H1 (cell line): Measurements from ENCODE around the gene DYSF. TPM values are rescaled to one million over a fixed set of nuclear protein-coding genes. Genes with fewer than 3 reads are reported as not detected.

ENCODE experiments used
- CTCF ChIA-PET: fragments of 300-600 bp; sonication (Branson Sonifier 250); formaldehyde crosslinking; loops from one replicate; lab custom pipeline; 2021; ENCODE audit not compliant: partially characterized antibody; lab: Charles Lee
- POLR2A ChIA-PET: fragments of 300-600 bp; sonication (Branson Sonifier 250); formaldehyde crosslinking; loops from one replicate; lab custom pipeline; 2021; ENCODE audit warnings: inconsistent platforms; ENCODE audit not compliant: partially characterized antibody; lab: Charles Lee
- DNase-seq, 2 experiments: peaks; one replicate each; pipeline versions ENCODE4 v3.0.0 to v3.0.0-alpha.2; 2010 to 2022; ENCODE audit warnings: low spot score in 2 of 2, low read depth in 1 of 2, mixed read lengths in 1 of 2
- FAIRE-seq: peaks from 2 replicates; lab custom pipeline; 2011; peaks lifted over from hg19 to GRCh38; lab: Jason Lieb, UNC
- H2AFZ ChIP-seq: 2 replicates; pipeline ENCODE4 v1.8.1; 2012; ENCODE audit warnings: low read length, inconsistent platforms
- H2AK5ac ChIP-seq: 2 replicates; pipeline ENCODE4 v1.6.1; 2013; ENCODE audit warnings: low read depth, low read length
- H2BK120ac ChIP-seq: replicated peaks from 2 replicates; pipeline ENCODE3; 2013; ENCODE audit warnings: low read depth, low read length, inconsistent platforms
- H2BK12ac ChIP-seq: 2 replicates; pipeline ENCODE4 v1.6.1; 2013; ENCODE audit warnings: low read depth, low read length
- H2BK15ac ChIP-seq: 2 replicates; pipeline ENCODE4 v1.6.1; 2013; ENCODE audit warnings: low read length
- H2BK20ac ChIP-seq: 2 replicates; pipeline ENCODE4 v1.6.1; 2013; ENCODE audit warnings: low read length
- H2BK5ac ChIP-seq: 2 replicates; pipeline ENCODE4 v1.6.1; 2013; ENCODE audit warnings: low read depth, low read length
- H3K14ac ChIP-seq: 2 replicates; pipeline ENCODE4 v1.6.1; 2013; ENCODE audit warnings: inconsistent platforms; ENCODE audit not compliant: insufficient read length
- H3K18ac ChIP-seq: 2 replicates; pipeline ENCODE4 v1.6.1; 2013; ENCODE audit warnings: low read length; ENCODE audit errors: extremely low read depth
- H3K23ac ChIP-seq: 2 replicates; pipeline ENCODE4 v1.6.1; 2013; ENCODE audit warnings: inconsistent platforms; ENCODE audit not compliant: insufficient read length
- H3K23me2 ChIP-seq: 2 replicates; pipeline ENCODE4 v1.6.1; 2013; ENCODE audit warnings: low read depth, low read length
- H3K27ac ChIP-seq: 2 replicates; pipeline ENCODE4 v1.6.1; 2011; ENCODE audit warnings: low read depth, low read length, inconsistent platforms
- H3K27me3 ChIP-seq, 4 experiments: replicated peaks in 1 of 4; 1 replicate in 1 of 4; 2 replicates in 3 of 4; pipeline versions ENCODE4 v1.6.1 to v1.8.1; 2011 to 2013; ENCODE audit warnings: low read length in 3 of 4, mild to moderate bottlenecking in 3 of 4, inconsistent platforms in 2 of 4, mixed read lengths in 2 of 4, moderate library complexity in 1 of 4; ENCODE audit not compliant: control insufficient read depth in 3 of 4, insufficient read depth in 3 of 4; ENCODE audit errors: extremely low read depth in 1 of 4
- H3K36me3 ChIP-seq, 4 experiments: 2 replicates each; pipeline versions ENCODE4 v1.6.1 to v1.8.1; 2011 to 2013; ENCODE audit warnings: mild to moderate bottlenecking in 4 of 4, low read length in 3 of 4, moderate library complexity in 2 of 4, control low read depth in 1 of 4, inconsistent platforms in 1 of 4; ENCODE audit not compliant: insufficient read depth in 4 of 4, control insufficient read depth in 2 of 4
- H3K4ac ChIP-seq: replicated peaks from 2 replicates; pipeline ENCODE3; 2013; ENCODE audit warnings: low read length, low read depth, mixed read lengths, inconsistent platforms; ENCODE audit not compliant: insufficient read length
- H3K4me1 ChIP-seq, 4 experiments: replicated peaks in 1 of 4; 1 replicate in 1 of 4; 2 replicates in 3 of 4; pipeline versions ENCODE4 v1.6.1 to v1.8.1; 2011 to 2013; ENCODE audit warnings: low read length in 3 of 4, inconsistent platforms in 2 of 4, mixed read lengths in 1 of 4; ENCODE audit not compliant: insufficient read depth in 4 of 4, control insufficient read depth in 3 of 4
- H3K4me2 ChIP-seq, 2 experiments: 2 replicates each; pipeline versions ENCODE4 v1.6.1 to v1.8.1; 2011 to 2013; ENCODE audit warnings: low read depth in 2 of 2, low read length in 2 of 2, control low read depth in 1 of 2, inconsistent platforms in 1 of 2, mild to moderate bottlenecking in 1 of 2; ENCODE audit not compliant: insufficient read depth in 1 of 2
- H3K4me3 ChIP-seq, 4 experiments: fragments of 200-600, 300-600 bp in 1 of 4; sonication (generic), shearing (Covaris generic), sonication (Bioruptor Twin) in 1 of 4; 2 replicates each; pipeline versions ENCODE4 v1.5.1 to v1.8.1; 2011 to 2016; ENCODE audit warnings: low read length in 4 of 4, low read depth in 3 of 4, control low read depth in 2 of 4, inconsistent platforms in 2 of 4, mild to moderate bottlenecking in 2 of 4, mixed read lengths in 1 of 4, moderate library complexity in 1 of 4; ENCODE audit not compliant: insufficient read depth in 2 of 4; ENCODE audit errors: extremely low read depth in 1 of 4
- H3K56ac ChIP-seq: replicated peaks from 2 replicates; pipeline ENCODE3; 2013; ENCODE audit warnings: low read depth, mild to moderate bottlenecking, mixed read lengths, low read length, inconsistent platforms; ENCODE audit not compliant: insufficient read length
- H3K79me1 ChIP-seq: 2 replicates; pipeline ENCODE4 v1.6.1; 2013; ENCODE audit warnings: low read depth, low read length, control low read depth
- H3K79me2 ChIP-seq, 2 experiments: 2 replicates each; pipeline versions ENCODE4 v1.6.1 to v1.8.1; 2012 to 2013; ENCODE audit warnings: low read length in 2 of 2, mild to moderate bottlenecking in 2 of 2, inconsistent platforms in 1 of 2; ENCODE audit not compliant: insufficient read depth in 2 of 2, control insufficient read depth in 1 of 2
- H3K9ac ChIP-seq, 4 experiments: replicated peaks in 1 of 4; 1 replicate in 1 of 4; 2 replicates in 3 of 4; pipeline versions ENCODE4 v1.6.1 to v1.8.1; 2011 to 2013; ENCODE audit warnings: low read depth in 3 of 4, low read length in 3 of 4, control low read depth in 2 of 4, mild to moderate bottlenecking in 2 of 4, moderate library complexity in 2 of 4, inconsistent platforms in 1 of 4; ENCODE audit errors: extremely low read depth in 1 of 4
- H3K9me3 ChIP-seq, 2 experiments: 2 replicates each; pipeline versions ENCODE4 v1.6.1 to v1.8.1; 2012 to 2013; ENCODE audit warnings: mild to moderate bottlenecking in 2 of 2, moderate library complexity in 2 of 2, control low read depth in 1 of 2, inconsistent platforms in 1 of 2, low read depth in 1 of 2, low read length in 1 of 2, mixed read lengths in 1 of 2; ENCODE audit not compliant: insufficient read depth in 2 of 2
- H4K20me1 ChIP-seq, 2 experiments: replicated peaks in 1 of 2; 2 replicates each; pipeline versions ENCODE3 to v1.8.1; 2011 to 2013; ENCODE audit warnings: inconsistent platforms in 2 of 2, low read length in 2 of 2, mild to moderate bottlenecking in 1 of 2; ENCODE audit not compliant: insufficient read depth in 2 of 2, control insufficient read depth in 1 of 2
- H4K5ac ChIP-seq: 2 replicates; pipeline ENCODE4 v1.6.1; 2013; ENCODE audit warnings: low read length, low read depth, mixed read lengths, inconsistent platforms; ENCODE audit not compliant: insufficient read length
- H4K8ac ChIP-seq: 2 replicates; pipeline ENCODE4 v1.8.0; 2013; ENCODE audit warnings: mild to moderate bottlenecking, moderate library complexity, low read length, inconsistent platforms; ENCODE audit not compliant: insufficient read depth; ENCODE audit errors: extremely low read depth
- H4K91ac ChIP-seq: replicated peaks from 2 replicates; pipeline ENCODE3; 2013; ENCODE audit warnings: low read length, mixed read lengths, inconsistent platforms; ENCODE audit not compliant: insufficient read length
- BACH1 ChIP-seq: IDR thresholded peaks from 2 replicates; pipeline ENCODE4 v1.6.1; 2012; ENCODE audit warnings: low read length, improper control_type of control experiment
- CBX8 ChIP-seq: fragments of 300-800, 300-1000 bp; sonication (generic); IDR thresholded peaks from 2 replicates; pipeline ENCODE4 v1.7.1; 2016; ENCODE audit warnings: low read depth, low read length, borderline replicate concordance
- CTBP2 ChIP-seq: IDR thresholded peaks from 2 replicates; pipeline ENCODE4 v1.7.0; 2011; ENCODE audit warnings: borderline replicate concordance, mild to moderate bottlenecking, moderate library complexity, mixed read lengths, low read length; ENCODE audit not compliant: insufficient read depth, insufficient read length
- HDAC2 ChIP-seq, 2 experiments: fragments of 300-600 bp in 1 of 2; sonication (generic) in 1 of 2; IDR thresholded peaks; 2 replicates each; pipeline ENCODE4 v1.6.1; 2011 to 2012; ENCODE audit warnings: low read depth in 2 of 2, low read length in 2 of 2, mild to moderate bottlenecking in 2 of 2, moderate library complexity in 2 of 2, borderline replicate concordance in 1 of 2, inconsistent platforms in 1 of 2
- HDAC6 ChIP-seq: IDR thresholded peaks from one replicate; pipeline ENCODE4 v1.7.1; 2012; ENCODE audit warnings: low read depth, mild to moderate bottlenecking, inconsistent platforms, low read length, moderate library complexity
- JUND ChIP-seq: IDR thresholded peaks from 2 replicates; pipeline ENCODE4 v1.6.1; 2011; ENCODE audit warnings: mild to moderate bottlenecking, improper control_type of control experiment, low read length
- PHF8 ChIP-seq: fragments of 200-600 bp; sonication (generic); conservative IDR thresholded peaks from 2 replicates; pipeline ENCODE4 v1.7.1; 2012; ENCODE audit warnings: low read depth, mild to moderate bottlenecking, inconsistent platforms, low read length, moderate library complexity
- SP1 ChIP-seq: IDR thresholded peaks from 2 replicates; pipeline ENCODE4 v1.6.1; 2011; ENCODE audit warnings: low read depth, low read length
- SP4 ChIP-seq: IDR thresholded peaks from 2 replicates; pipeline ENCODE4 v1.6.1; 2012; ENCODE audit warnings: low read length, inconsistent platforms
- SUZ12 ChIP-seq: fragments of 200-600 bp; sonication (generic); IDR thresholded peaks from 2 replicates; pipeline ENCODE4 v1.6.1; 2012; ENCODE audit warnings: mild to moderate bottlenecking, inconsistent platforms, low read length, moderate library complexity, mixed read lengths
- WGBS, 2 experiments: shearing (Covaris generic) in 1 of 2; methylation state at CpG; one replicate each; pipeline versions ENCODE4 v1.1.6 to v1.1.7; 2013 to 2015; ENCODE audit warnings: low lambda C conversion rate in 2 of 2, mixed read lengths in 2 of 2, inconsistent platforms in 1 of 2, low coverage in 1 of 2, missing lambda C conversion rate in 1 of 2; ENCODE audit not compliant: insufficient replicate concordance in 2 of 2, insufficient coverage in 1 of 2, insufficient read length in 1 of 2; ENCODE audit errors: extremely low coverage in 1 of 2, missing lambda C conversion rate in 1 of 2; 5-methylcytosine and 5-hydroxymethylcytosine counted together
- polyA plus RNA-seq, 7 experiments: library from polyadenylated mRNA; depleted of rRNA in 3 of 7; stranded (reverse) in 5 of 7; unstranded in 2 of 7; fragments of >200 nt in 5 of 7; fragments of 200-250 nt in 2 of 7; gene quantifications; 1 replicate in 5 of 7; 2 replicates in 1 of 7; 4 replicates in 1 of 7; pipeline versions ENCODE4 v1.2.1 to v1.2.3, GENCODE V29; 2011 to 2013; ENCODE audit warnings: missing spikeins in 2 of 7, mixed read lengths in 2 of 7
- total RNA-seq: library from RNA; stranded (reverse); fragmentation: NEBNext Ultra II Directional; extraction: Animal tissue kit (Norgen Biotek cat#: 25700); gene quantifications from 2 replicates; pipeline ENCODE4 v1.2.1, GENCODE V29; 2021
- TF ChIP-seq, protein P1 (sequence below): IDR thresholded peaks from 2 replicates; pipeline ENCODE4 v1.6.1; 2011; ENCODE audit warnings: low read length, improper control_type of control experiment
- TF ChIP-seq, protein P2 (sequence below): IDR thresholded peaks from 2 replicates; pipeline ENCODE4 v1.6.1; 2012; ENCODE audit warnings: inconsistent platforms

DYSF gene
- total and polyA plus RNA-seq, 2 of the 8 experiments (the other 6 are each of a cell fraction or from before 2014, with no cell fraction given), result 5.8 to 7.1 TPM

- DNase-seq (peak in 1 of 2 experiments; percentile 41), FAIRE-seq (no peak)
- Histone ChIP-seq H4K20me1 (no peaks in the 10 kb centered on the region), H3K56ac (no peak overlapping the region), H3K27me3 (no peaks in the 10 kb centered on the region), H3K23me2 (no peaks in the 10 kb centered on the region), H3K9me3 (no peaks in the 10 kb centered on the region), H3K4me1 (peaks cover 0 to 12% (median 5%) of the 10 kb centered on the region in 4 experiments; a peak in 3 of 7 replicates), H2BK20ac (no peak overlapping the region), H3K14ac (no peak overlapping the region), H2BK12ac (peak overlapping the region; percentile 63; the same call in 1 of the 2 replicates), H2BK5ac (no peak overlapping the region), H3K27ac (no peak overlapping the region), H3K9ac (no peak overlapping the region), H2AFZ (peak overlapping the region; percentile 19; the same call in 1 of the 2 replicates), H2BK120ac (no peak overlapping the region), H3K4ac (no peak overlapping the region), H3K4me3 (no peak overlapping the region), H2BK15ac (0 out of 2 replicates have a peak overlapping the region, but pooled peaks have one; percentile 99), H3K4me2 (0 out of 4 replicates have a peak overlapping the region, but pooled peaks of 1 of the 2 experiments have one; percentile 24), H2AK5ac (no peak overlapping the region), H3K79me2 (no peaks in the 10 kb centered on the region), H4K91ac (peak overlapping the region; percentile 0), H3K18ac (0 out of 2 replicates have a peak overlapping the region, but pooled peaks have one; percentile 26), H4K5ac (no peak overlapping the region), H3K79me1 (no peaks in the 10 kb centered on the region), H4K8ac (no peak overlapping the region), H3K23ac (no peak overlapping the region), H3K36me3 (no peaks in the 10 kb centered on the region)
- POLR2A ChIA-PET, result no interaction called here
- 84% methylated on average over 4 of the region's 4 CpGs; no CpG with 5 or more reads in 1 of the 2 experiments for WGBS, 2 experiments
- CTCF ChIA-PET, result interaction anchor here (0.7 to 3.3 kb wide), 9 partner anchors 10 to 246 kb away, joined by 3 to 10 read pairs (median 3); no protein-coding TSS in a partner anchor
- TF ChIP-seq CBX8 (no peak), HDAC2 (IDR thresholded peaks at IDR 0.05; ENCODE audit: borderline replicate concordance in 1 of 2, low read depth in 2 of 2, low read length in 2 of 2) (no peak), HDAC6 (no peak), JUND (no peak), SUZ12 (no peak), SP4 (no peak), CTBP2 (no peak), BACH1 (no peak), SP1 (no peak), PHF8 (no peak)
- TF ChIP-seq, protein P1, sequence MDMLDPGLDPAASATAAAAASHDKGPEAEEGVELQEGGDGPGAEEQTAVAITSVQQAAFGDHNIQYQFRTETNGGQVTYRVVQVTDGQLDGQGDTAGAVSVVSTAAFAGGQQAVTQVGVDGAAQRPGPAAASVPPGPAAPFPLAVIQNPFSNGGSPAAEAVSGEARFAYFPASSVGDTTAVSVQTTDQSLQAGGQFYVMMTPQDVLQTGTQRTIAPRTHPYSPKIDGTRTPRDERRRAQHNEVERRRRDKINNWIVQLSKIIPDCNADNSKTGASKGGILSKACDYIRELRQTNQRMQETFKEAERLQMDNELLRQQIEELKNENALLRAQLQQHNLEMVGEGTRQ, result no peak
- TF ChIP-seq, protein P2, sequence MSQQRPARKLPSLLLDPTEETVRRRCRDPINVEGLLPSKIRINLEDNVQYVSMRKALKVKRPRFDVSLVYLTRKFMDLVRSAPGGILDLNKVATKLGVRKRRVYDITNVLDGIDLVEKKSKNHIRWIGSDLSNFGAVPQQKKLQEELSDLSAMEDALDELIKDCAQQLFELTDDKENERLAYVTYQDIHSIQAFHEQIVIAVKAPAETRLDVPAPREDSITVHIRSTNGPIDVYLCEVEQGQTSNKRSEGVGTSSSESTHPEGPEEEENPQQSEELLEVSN, result no peak
Measured at GRCh38 chr2:71604726-71605120, 151.4 kb downstream of the DYSF start.
